ENCODE measurements around the gene PAX1.
A peak's percentile ranks its signal among the peaks of the same experiment; 100 is the strongest.

Gene PAX1

DNA sequence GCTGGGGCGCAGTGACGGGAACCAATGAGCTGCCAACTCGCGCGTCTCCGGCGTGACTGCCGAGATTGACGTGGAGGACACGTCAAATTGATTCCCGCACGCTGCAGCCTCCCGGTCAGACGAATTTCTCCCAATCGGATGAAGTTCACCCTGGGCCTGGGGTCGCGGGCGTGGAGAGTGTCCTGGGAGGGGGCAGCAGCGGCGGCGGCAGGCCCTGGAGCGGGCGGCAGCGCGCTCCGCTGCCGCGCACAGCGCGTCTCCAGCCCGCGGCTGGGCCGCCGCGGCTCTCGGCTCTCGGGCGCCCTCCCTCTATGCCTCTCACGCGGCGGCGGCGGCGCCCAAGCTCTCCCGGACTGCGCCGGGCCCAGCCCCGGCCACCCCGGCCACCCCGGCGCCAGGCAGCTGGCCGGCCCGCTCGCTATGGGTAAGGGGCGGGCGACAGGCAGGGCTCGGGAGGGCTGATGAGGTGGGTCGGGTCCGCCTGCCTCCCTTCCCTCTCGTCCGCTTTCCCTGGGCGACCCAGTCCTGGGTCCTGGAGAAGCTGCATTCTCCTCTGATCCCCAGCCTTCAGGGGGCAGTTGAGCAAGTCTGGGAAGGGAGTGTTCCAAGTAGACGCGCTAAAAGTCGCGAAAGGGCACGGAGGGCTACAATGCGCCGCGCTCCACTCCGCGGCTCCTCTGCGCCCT, at the start of gene PAX1:
PAX1 (plus strand) TSS at position 90 of the 686 bp plus-strand sequence; CDS start at position 139, 49 bp downstream.
- in situ Hi-C loops (cut with HindIII; ENCODE audit: low pct_unique_long_range_greater_than_20kb, low sequenced_read_pairs), result no loop called here
- DNase-seq (ENCODE audit: low read depth in 1 of 2, low spot score in 1 of 2), result no peak
- no peak for TF ChIP-seq JUND (IDR thresholded peaks at IDR 0.05; ENCODE audit: low read depth)

DNA sequence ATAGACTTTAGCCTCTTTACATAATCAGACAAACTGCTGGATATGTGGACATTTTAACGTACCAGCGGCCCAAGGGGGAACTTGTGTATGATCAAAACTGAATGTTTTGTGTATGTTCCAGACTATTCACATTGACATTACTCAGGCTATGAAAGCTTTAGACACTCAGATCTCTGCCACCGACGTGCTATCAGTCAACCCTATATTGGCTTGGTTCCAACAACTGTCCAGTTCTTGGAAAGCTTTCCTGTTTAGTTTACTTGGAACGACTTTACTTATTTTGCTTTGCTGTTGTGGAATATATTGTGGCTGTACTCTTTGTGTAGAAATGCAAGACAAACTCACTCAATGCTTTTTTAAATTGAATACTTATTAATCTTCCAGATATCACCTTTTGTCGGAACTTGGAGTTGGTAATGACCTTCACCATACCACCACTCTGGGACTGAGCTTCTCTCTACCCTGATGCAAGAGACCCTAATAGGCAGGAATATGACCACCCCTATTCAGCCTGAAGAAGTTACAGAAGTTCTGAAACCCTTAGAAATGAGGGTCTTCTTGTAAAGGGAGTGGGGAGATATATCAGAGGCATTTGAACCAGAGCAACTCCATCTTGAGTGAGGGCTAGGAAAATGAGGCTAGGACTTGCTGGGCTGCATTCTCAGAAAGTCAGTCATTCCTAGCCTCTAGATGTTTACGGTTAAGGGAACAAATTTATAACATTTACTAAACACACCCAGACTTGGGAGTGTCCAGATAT, 49.0 kb upstream of the PAX1 start:
- in situ Hi-C loops (cut with HindIII; ENCODE audit: low pct_unique_long_range_greater_than_20kb, low sequenced_read_pairs), result no loop called here
- TF ChIP-seq JUND (IDR thresholded peaks at IDR 0.05; ENCODE audit: low read depth), result no peak

DNA sequence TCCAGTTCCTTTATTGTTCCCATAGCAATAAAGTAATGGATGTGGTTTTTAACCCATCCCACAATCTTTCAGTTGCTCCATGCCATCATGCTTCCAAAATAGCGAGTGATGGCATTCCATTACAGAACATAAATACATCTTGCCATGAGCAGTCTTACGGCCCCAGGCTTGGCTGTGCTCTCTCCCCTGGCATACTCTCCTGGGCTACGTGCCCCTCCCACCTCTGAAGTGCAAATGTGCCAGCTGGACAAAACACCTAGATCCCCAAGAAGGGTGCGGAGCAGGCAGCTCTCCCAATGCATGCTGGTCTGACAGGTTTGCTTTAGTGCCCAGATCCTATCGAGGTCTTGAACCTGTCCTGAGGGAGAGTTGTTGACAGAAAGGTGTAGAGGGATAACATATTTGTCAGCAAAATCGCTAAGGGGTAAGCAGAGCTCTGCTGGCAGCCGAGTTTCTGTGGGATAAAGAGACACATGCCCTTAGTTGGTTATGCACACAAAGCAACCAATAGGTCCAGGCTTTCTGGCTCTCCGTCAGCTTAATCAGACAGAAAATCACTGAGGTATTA, 43.9 kb upstream of the PAX1 start:
- in situ Hi-C loops (cut with HindIII; ENCODE audit: low pct_unique_long_range_greater_than_20kb, low sequenced_read_pairs), result no loop called here
- DNase-seq (ENCODE audit: low read depth in 1 of 2, low spot score in 1 of 2), result peak; percentile 68 to 96
- TF ChIP-seq JUND (IDR thresholded peaks at IDR 0.05; ENCODE audit: low read depth), result peak; percentile 82; the same call in 1 of the 2 replicates

More for the DNA sequence above, 49.0 kb upstream of the PAX1 start:
- DNase-seq (ENCODE audit: low read depth in 1 of 2, low spot score in 1 of 2), result no peak

DNA sequence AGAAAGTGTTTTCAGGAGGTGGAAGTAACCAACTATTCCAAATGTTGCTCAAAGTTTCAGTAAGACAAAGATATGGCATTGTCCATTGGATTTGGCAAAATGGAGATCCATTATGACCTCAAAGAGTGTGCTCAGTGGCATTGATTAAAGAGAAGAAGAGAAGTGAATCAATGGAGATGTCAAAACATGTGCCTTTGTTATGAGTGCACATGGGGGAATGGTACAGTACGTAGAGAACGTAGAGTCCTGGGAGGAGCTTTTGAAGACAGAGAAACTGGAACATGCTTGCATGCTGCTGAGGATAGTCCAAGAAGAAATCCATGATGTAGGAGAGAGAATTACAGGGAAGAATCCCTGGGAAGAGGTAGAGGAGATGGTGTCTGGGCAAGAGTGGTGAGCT, 42.0 kb upstream of the PAX1 start:
- TF ChIP-seq JUND (IDR thresholded peaks at IDR 0.05; ENCODE audit: low read depth), result no peak
- in situ Hi-C loops (cut with HindIII; ENCODE audit: low pct_unique_long_range_greater_than_20kb, low sequenced_read_pairs), result no loop called here
- DNase-seq (ENCODE audit: low read depth in 1 of 2, low spot score in 1 of 2), result no peak

DNA sequence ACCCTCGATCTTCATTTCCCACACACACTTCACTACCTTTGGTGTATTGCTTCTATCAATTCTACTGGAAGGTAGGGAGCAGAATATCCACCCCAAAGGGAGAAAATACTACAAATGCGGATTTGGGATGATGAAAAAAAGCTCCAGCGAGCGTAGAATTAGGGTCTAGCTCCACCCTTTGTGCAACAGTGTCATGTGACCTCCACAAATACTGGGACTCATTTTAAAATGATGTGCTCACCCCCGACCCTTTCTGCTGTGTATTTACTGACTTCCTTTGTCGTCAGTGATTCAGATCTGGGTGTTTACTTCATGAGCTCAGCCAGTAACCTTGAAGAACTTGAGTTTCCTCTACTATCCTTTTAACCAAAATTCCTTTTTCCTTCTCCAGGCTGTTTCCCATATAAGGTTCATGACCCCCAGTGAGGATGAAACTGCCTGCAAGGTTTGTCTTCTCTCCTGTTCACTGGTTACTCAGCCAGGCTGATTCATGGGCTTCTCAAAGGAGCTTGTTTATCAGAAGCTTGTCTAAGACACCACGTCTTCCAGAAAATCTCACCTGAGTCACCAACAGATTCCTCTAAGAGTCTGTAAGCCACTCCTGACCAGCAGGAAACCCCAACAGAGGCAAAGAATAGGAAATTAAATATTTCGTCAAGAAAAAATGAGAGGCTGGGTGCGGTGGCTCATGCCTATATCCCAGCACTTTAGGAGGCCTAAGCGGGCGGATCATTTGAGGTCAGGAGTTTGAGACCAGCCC, 39.6 kb upstream of the PAX1 start:
- in situ Hi-C loops (cut with HindIII; ENCODE audit: low pct_unique_long_range_greater_than_20kb, low sequenced_read_pairs), result no loop called here
- no peak for TF ChIP-seq JUND (IDR thresholded peaks at IDR 0.05; ENCODE audit: low read depth)

DNA sequence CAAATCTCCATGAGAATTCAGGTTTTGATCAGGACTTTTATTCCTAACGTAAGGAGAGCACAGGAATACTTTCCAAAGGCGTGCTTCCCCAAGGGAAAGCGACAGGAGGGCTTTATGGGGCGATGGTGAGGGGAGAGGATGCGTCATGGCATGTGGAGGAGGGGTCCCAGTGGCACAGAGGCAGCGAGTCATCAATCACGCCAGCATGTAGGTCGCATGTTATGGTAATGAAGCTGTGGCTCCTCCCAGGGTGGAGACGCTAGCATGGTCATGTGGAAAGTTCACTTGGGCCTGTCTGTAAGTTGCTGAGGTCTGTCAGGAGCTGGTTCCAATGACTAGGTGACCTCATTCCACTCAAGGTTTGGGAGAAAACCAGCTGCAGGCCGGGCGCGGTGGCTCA, 35.3 kb upstream of the PAX1 start:
- no peak for TF ChIP-seq JUND (IDR thresholded peaks at IDR 0.05; ENCODE audit: low read depth)
- in situ Hi-C loops (cut with HindIII; ENCODE audit: low pct_unique_long_range_greater_than_20kb, low sequenced_read_pairs), result no loop called here
- no peak for DNase-seq (ENCODE audit: low read depth in 1 of 2, low spot score in 1 of 2)

More for the DNA sequence above, 39.6 kb upstream of the PAX1 start:
- DNase-seq (ENCODE audit: low read depth in 1 of 2, low spot score in 1 of 2), result no peak

DNA sequence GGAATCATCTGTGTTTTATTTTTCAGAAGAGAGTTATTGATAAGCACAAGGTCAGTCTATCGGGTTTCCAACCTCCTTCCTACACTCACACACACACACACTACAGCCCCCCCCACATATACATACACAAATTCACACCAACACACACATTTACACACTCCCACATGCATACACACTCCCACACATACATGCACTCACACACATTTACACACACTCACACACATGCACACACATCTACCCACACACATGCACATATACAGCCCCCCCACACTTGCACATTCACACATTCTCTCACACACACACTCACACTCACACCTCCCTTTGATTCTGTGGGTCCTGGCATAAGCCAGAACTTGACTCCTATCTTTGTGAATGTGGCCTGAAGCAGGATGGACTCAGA, 34.5 kb upstream of the PAX1 start:
- DNase-seq (ENCODE audit: low read depth in 1 of 2, low spot score in 1 of 2), result no peak
- in situ Hi-C loops (cut with HindIII; ENCODE audit: low pct_unique_long_range_greater_than_20kb, low sequenced_read_pairs), result no loop called here
- TF ChIP-seq JUND (IDR thresholded peaks at IDR 0.05; ENCODE audit: low read depth), result no peak

DNA sequence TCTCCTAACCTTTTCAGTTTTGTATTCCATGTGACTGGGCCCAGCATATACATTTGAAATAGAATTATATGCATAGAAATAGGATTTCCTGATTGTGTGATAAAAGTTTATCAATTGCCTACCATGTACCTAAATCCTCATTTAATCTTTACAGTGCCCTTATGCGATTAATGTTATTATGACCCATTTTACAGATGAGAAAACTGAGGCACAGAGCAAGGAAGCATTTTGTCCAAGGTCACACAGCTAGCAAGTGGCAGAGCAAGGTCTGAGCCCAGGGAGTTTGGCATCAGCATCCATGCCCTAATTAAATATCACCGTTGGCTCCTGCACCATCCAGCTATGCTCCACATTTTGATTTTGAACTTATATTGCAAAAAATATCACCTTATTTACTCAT, 28.2 kb upstream of the PAX1 start:
- no peak for DNase-seq (ENCODE audit: low read depth in 1 of 2, low spot score in 1 of 2)
- in situ Hi-C loops (cut with HindIII; ENCODE audit: low pct_unique_long_range_greater_than_20kb, low sequenced_read_pairs), result no loop called here
- TF ChIP-seq JUND (IDR thresholded peaks at IDR 0.05; ENCODE audit: low read depth), result no peak

DNA sequence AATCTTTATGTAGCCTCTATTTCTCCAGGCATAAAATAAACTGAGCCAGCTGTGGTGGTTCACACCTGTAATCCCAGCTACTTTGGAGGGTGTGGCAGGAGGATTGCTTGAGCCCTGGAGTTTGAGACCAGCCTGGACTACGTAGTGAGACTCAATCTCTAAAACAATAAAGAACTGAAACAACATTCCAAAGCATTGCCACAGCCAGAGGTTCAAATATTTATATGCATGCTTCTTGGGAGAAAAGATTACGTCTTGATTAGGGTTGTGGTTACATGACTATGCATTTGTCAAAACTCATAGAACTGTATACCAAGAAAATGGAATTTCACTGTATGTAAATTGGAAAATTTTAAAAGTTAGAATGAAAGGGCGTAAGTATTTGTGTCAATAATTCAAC, 27.7 kb upstream of the PAX1 start:
- peak in 1 of 2 experiments; percentile 71 for DNase-seq (ENCODE audit: low read depth in 1 of 2, low spot score in 1 of 2)
- no peak for TF ChIP-seq JUND (IDR thresholded peaks at IDR 0.05; ENCODE audit: low read depth)
- in situ Hi-C loops (cut with HindIII; ENCODE audit: low pct_unique_long_range_greater_than_20kb, low sequenced_read_pairs), result no loop called here

DNA sequence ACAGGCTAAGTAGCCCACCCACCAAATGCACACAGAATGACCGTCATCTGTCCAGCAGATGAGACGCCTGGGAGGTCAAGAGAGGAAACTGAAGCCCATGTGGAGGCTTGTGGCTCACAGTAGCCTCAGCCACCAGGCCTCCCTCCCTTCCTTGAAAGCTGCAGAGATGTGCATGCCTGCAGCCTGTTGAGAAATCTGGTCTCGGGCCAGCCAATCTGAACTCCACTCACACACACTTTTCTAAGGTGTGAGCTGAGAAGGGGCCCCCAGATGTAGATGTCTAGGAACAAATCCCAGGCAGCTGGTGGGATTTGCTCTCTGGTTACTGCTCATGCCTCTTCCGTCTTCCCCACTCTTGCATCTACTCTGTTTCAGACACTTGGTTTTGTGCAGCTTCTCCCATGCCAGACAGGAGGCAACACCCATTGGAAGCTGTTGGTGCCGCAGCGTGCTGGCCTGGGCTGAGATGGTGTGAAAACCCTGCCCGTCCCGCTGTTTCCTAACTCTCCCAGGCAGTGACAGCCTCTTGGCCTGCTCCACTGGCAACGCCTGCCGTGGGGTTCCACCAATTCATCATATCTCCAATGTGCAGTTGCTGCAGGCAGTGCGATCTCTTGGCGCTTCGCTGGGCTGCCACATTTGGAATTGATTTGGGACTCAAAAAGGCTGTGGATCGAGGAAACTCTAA, 24.1 kb upstream of the PAX1 start:
- no peak for DNase-seq (ENCODE audit: low read depth in 1 of 2, low spot score in 1 of 2)
- no peak for TF ChIP-seq JUND (IDR thresholded peaks at IDR 0.05; ENCODE audit: low read depth)
- in situ Hi-C loops (cut with HindIII; ENCODE audit: low pct_unique_long_range_greater_than_20kb, low sequenced_read_pairs), result no loop called here

DNA sequence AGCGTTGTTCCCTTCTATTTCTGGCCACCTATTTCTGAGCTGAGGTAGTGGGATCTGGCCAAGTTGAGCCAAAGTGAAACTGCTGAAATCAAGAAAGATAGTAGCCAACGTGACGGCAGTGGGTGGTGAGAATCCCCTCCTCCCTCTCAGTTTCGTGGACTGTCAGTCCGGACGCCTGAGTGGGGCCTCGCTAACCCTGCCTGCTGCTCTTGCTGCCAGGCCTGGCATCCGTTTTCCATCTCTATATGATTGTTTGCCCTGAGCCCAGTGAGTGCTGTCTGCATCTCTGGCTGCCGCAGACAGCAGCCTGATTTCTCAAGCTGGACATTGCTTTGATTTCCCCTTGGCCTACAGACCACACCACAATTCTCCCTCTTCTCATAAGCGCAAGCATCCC, 23.5 kb upstream of the PAX1 start:
- in situ Hi-C loops (cut with HindIII; ENCODE audit: low pct_unique_long_range_greater_than_20kb, low sequenced_read_pairs), result no loop called here
- DNase-seq (ENCODE audit: low read depth in 1 of 2, low spot score in 1 of 2), result no peak

DNA sequence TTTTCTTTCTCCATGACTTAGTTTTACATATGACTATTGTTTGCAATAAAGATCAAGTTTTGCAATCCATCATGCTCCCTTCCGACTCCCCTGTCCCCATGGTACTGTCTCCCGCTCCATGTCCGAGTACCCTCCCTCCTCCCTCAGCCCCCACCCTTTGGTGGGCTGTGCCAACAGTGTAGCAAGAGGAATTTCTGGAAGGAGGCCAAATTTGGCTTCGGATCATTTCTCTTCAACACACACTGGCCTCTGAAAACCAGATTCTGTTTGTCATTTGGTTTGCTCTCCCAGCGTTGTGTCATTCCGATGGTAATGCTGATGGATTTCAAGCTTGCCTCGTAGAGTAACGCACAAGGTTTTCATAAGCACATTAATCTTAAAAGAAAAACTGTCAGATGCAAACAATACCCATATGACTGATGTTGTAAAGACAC, 22.9 kb upstream of the PAX1 start:
- DNase-seq (ENCODE audit: low read depth in 1 of 2, low spot score in 1 of 2), result peak in 1 of 2 experiments; percentile 80
- TF ChIP-seq JUND (IDR thresholded peaks at IDR 0.05; ENCODE audit: low read depth), result no peak
- in situ Hi-C loops (cut with HindIII; ENCODE audit: low pct_unique_long_range_greater_than_20kb, low sequenced_read_pairs), result no loop called here

More for the DNA sequence above, 23.5 kb upstream of the PAX1 start:
- no peak for TF ChIP-seq JUND (IDR thresholded peaks at IDR 0.05; ENCODE audit: low read depth)

Measured in T47D (cell line).